Inflammatory macrophage (primary cell): ENCODE data around the gene BLOC1S5.

Experiments
- DNase-seq, 2 donors: peaks; one replicate each; pipeline ENCODE4 v3.0.0-alpha.2; 2020 to 2022
- total RNA-seq, 18 experiments: gene quantifications; one replicate each; lab custom pipeline; 2026; ENCODE audit warnings: mixed read lengths in 6 of 18, inconsistent platforms in 2 of 18; lab: John Stamatoyannopoulos, UW

Gene BLOC1S5
- total RNA-seq = 6.3 to 43.5 (median 29.0) reads per million in 18 experiments

- DNase-seq = peak; percentile 99
These were observed at the start of gene BLOC1S5 for GRCh38 chr6:8063761-8064637. TSS of gene BLOC1S5 (minus strand) at chr6:8064389. CDS start at chr6:8064376, 13 bp downstream.

GRCh38 chr6:8113131-8113654 lies 49.0 kb upstream of the BLOC1S5 start:
- DNase-seq = no peak

GRCh38 chr6:8110725-8111124 lies 46.5 kb upstream of the BLOC1S5 start:
- DNase-seq = no peak

GRCh38 chr6:8110117-8110721 lies 46.0 kb upstream of the BLOC1S5 start:
- no peak for DNase-seq

GRCh38 chr6:8108759-8109539 lies 44.8 kb upstream of the BLOC1S5 start:
- DNase-seq = no peak

GRCh38 chr6:8108031-8108660 lies 44.0 kb upstream of the BLOC1S5 start:
- DNase-seq = no peak

- DNase-seq = no peak
These were observed 41.6 kb upstream of the BLOC1S5 start for GRCh38 chr6:8105791-8106190.

GRCh38 chr6:8103726-8104125 lies 39.5 kb upstream of the BLOC1S5 start:
- no peak for DNase-seq

- DNase-seq = peak; percentile 93 to 95
These were observed 38.2 kb upstream of the BLOC1S5 start, which contains the start of gene EEF1E1 for GRCh38 chr6:8102122-8102958. TSS of gene EEF1E1 (minus strand) at chr6:8102548. CDS start at chr6:8102521, 27 bp downstream.

- no peak for DNase-seq
These were observed 36.1 kb upstream of the BLOC1S5 start for GRCh38 chr6:8100159-8100854.

- DNase-seq = no peak
These were observed 26.5 kb upstream of the BLOC1S5 start for GRCh38 chr6:8090650-8091049.

- DNase-seq = no peak
These were observed 24.7 kb upstream of the BLOC1S5 start for GRCh38 chr6:8088886-8089285.

- DNase-seq = peak; percentile 74 to 77
These were observed 23.9 kb upstream of the BLOC1S5 start for GRCh38 chr6:8087870-8088754.

- DNase-seq = no peak
These were observed 22.6 kb upstream of the BLOC1S5 start for GRCh38 chr6:8086755-8087306.

GRCh38 chr6:8085053-8085511 lies 20.9 kb upstream of the BLOC1S5 start:
- peak; percentile 80 to 89 for DNase-seq

- DNase-seq = no peak
These were observed 20.4 kb upstream of the BLOC1S5 start for GRCh38 chr6:8084586-8084985.

GRCh38 chr6:8082954-8083858 lies 19.0 kb upstream of the BLOC1S5 start:
- DNase-seq = peak; percentile 61 to 75

GRCh38 chr6:8082572-8082953 lies 18.4 kb upstream of the BLOC1S5 start:
- DNase-seq = no peak
